Muscle layer of duodenum (tissue), 2 donors: ENCODE measurements around the gene GMDS.
A peak's percentile ranks its signal among the peaks of the same experiment; 100 is the strongest.

Experiments used
- H3K27ac ChIP-seq: one replicate; pipeline ENCODE4 v1.7.0; 2013; ENCODE audit warnings: mild to moderate bottlenecking, low read length
- H3K27me3 ChIP-seq: one replicate; pipeline ENCODE4 v1.7.0; 2013; ENCODE audit warnings: low read depth, mild to moderate bottlenecking, control low read depth, low read length
- H3K36me3 ChIP-seq, 2 donors: one replicate each; pipeline ENCODE4 v1.7.0; 2013; ENCODE audit warnings: low read length in 2 of 2, control low read depth in 1 of 2, mild to moderate bottlenecking in 1 of 2; ENCODE audit not compliant: insufficient read depth in 2 of 2, control insufficient read depth in 1 of 2
- H3K4me1 ChIP-seq, 2 donors: one replicate each; pipeline ENCODE4 v1.7.0; 2013; ENCODE audit warnings: low read length in 2 of 2, mild to moderate bottlenecking in 2 of 2, control low read depth in 1 of 2, moderate library complexity in 1 of 2; ENCODE audit not compliant: insufficient read depth in 2 of 2, control insufficient read depth in 1 of 2
- H3K4me3 ChIP-seq, 2 donors: one replicate each; pipeline ENCODE4 v1.7.0; 2013; ENCODE audit warnings: low read length in 2 of 2, low read depth in 1 of 2, mild to moderate bottlenecking in 1 of 2
- H3K9me3 ChIP-seq, 2 donors: one replicate each; pipeline ENCODE4 v1.7.0; 2013; ENCODE audit warnings: low read length in 2 of 2, control low read depth in 1 of 2, mild to moderate bottlenecking in 1 of 2; ENCODE audit not compliant: control insufficient read depth in 1 of 2
- donor health status: healthy.

GMDS gene

GRCh38 chr6:2126351-2126750 lies 119.1 kb downstream of the GMDS start:
- no peak overlapping the region for H3K4me3 ChIP-seq
- no peaks in the 10 kb centered on the region for H3K4me1 ChIP-seq
- H3K27me3 ChIP-seq: no peaks in the 10 kb centered on the region
- no peak overlapping the region for H3K27ac ChIP-seq
- no peaks in the 10 kb centered on the region for H3K36me3 ChIP-seq
- peaks cover 0 to 3% of the 10 kb centered on the region in 2 donors for H3K9me3 ChIP-seq

- no peaks in the 10 kb centered on the region for H3K36me3 ChIP-seq
- H3K27ac ChIP-seq: no peak overlapping the region
- peaks cover 0 to 3% of the 10 kb centered on the region in 2 donors for H3K9me3 ChIP-seq
- H3K27me3 ChIP-seq: no peaks in the 10 kb centered on the region
- no peaks in the 10 kb centered on the region for H3K4me1 ChIP-seq
- H3K4me3 ChIP-seq: no peak overlapping the region
Measured at GRCh38 chr6:2125158-2125557, 120.2 kb downstream of the GMDS start.

DNA sequence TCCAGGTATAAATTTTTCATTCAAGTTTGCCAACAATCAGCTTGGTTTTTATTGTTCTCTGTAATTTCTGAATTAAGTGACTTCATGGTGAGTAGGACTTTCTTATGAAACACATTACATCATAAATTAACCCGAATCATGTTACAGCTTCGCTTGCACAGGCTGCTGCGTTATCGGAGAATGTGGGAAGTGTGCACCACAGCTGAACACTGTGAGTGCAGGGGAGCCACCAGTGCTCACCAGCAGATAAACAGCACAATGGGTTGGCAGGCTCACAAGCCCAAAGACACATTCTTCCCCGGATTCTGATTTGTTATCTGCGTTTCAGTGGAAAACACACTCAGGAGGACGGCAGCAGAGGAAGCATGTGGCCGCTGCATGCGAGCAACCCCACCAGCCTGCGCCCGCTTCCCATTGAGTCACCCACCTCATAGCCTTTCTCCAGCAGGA lies 121.1 kb downstream of the GMDS start:
- no peaks in the 10 kb centered on the region for H3K4me1 ChIP-seq

GRCh38 chr6:2120912-2121311 lies 124.5 kb downstream of the GMDS start:
- Histone ChIP-seq H3K4me3 (no peak overlapping the region), H3K27ac (no peak overlapping the region), H3K36me3 (no peaks in the 10 kb centered on the region), H3K27me3 (no peaks in the 10 kb centered on the region), H3K4me1 (no peaks in the 10 kb centered on the region), H3K9me3 (peaks cover 0 to 3% of the 10 kb centered on the region in 2 donors)

More for the DNA sequence above, 121.1 kb downstream of the GMDS start:
- Histone ChIP-seq H3K9me3 (peaks cover 0 to 3% of the 10 kb centered on the region in 2 donors), H3K4me3 (no peak overlapping the region), H3K36me3 (no peaks in the 10 kb centered on the region), H3K27me3 (no peaks in the 10 kb centered on the region), H3K27ac (no peak overlapping the region)

DNA sequence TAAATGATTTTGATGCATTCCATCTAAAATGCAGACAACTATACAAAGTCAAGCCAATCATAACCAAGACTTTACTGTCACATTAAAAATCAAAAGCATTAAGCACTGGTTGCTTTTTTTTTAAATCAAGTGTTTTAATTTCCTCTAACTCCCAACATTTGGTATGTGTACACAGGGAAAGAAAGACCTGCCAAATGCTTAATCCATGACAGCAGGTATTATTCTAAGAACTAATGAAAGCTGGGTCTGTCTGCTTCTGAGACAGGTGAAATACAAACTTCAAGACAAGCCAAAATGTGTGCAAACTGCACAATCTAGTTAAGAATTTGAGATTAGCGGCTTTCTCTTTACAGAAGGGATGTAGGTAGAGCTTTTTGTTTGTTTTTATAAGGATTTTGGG lies 126.1 kb downstream of the GMDS start:
- Histone ChIP-seq H3K4me1 (no peaks in the 10 kb centered on the region), H3K9me3 (peaks cover 0 to 3% of the 10 kb centered on the region in 2 donors), H3K36me3 (no peaks in the 10 kb centered on the region)

DNA sequence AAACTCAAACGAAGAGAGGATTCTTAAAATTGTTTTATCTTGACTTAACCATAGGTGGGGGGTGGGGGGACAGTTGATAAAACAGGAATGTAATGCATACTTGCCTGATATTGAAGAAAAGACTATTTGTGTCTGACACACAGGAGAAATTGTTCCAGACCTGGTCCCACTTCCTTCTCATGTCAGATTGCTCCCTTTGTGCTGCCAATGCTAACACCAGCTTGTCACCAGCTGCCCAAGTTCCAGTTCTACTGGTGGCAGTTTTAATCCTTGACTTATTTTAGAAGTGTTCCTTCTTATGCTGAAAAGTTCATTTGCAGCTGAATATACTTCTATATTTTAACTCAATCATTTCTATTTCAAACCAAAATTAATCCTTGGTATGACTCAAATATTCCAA lies 127.3 kb downstream of the GMDS start:
- no peak overlapping the region for H3K27ac ChIP-seq
- H3K9me3 ChIP-seq: peaks cover 0 to 2% of the 10 kb centered on the region in 2 donors
- H3K36me3 ChIP-seq: no peaks in the 10 kb centered on the region
- no peaks in the 10 kb centered on the region for H3K4me1 ChIP-seq
- no peak overlapping the region for H3K4me3 ChIP-seq
- H3K27me3 ChIP-seq: no peaks in the 10 kb centered on the region

More for the DNA sequence above, 126.1 kb downstream of the GMDS start:
- Histone ChIP-seq H3K27me3 (no peaks in the 10 kb centered on the region), H3K4me3 (no peak overlapping the region), H3K27ac (no peak overlapping the region)

DNA sequence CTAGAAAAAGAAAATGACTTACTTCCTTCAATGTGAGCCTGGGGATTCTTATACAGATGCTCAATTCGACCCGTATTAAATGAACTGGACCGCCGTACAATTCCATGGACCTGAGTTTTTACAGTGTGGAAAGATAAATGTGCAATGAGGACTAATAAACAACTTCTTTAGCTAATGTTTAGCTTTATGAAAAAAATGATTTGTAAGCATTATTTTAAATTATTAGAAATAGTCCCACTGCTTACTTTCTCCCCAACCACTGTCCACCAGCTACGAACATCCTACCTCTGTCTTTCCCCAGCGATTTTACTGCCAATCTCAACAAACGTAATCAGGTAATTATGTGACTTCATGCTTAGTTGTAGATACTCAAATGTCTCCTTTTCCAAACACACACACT lies 128.0 kb downstream of the GMDS start:
- Histone ChIP-seq H3K27me3 (no peaks in the 10 kb centered on the region), H3K9me3 (no peaks in the 10 kb centered on the region), H3K4me1 (no peaks in the 10 kb centered on the region), H3K4me3 (no peak overlapping the region), H3K27ac (no peak overlapping the region), H3K36me3 (no peaks in the 10 kb centered on the region)

DNA sequence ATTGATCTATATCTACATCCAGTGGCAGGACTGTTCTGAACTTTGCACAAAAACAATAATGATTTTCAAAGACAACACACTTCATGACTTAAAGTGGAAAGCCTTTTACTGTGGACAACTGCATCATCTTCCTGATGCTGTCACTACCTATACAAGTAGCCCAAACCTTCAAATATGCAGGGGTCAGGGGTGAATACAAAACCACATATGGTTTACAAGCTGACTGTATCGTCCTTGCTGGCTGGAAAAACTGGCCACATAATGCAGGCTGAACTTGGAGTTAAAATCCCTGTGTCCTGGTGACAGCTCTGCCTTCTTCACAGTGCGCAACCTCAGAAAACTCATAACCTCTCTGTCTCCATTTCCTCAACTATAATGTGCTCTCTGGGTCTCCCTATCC lies 128.9 kb downstream of the GMDS start:
- Histone ChIP-seq H3K9me3 (no peaks in the 10 kb centered on the region), H3K27ac (no peak overlapping the region), H3K4me3 (no peak overlapping the region), H3K27me3 (no peaks in the 10 kb centered on the region), H3K36me3 (no peaks in the 10 kb centered on the region), H3K4me1 (no peaks in the 10 kb centered on the region)

GRCh38 chr6:2114100-2114499 lies 131.3 kb downstream of the GMDS start:
- H3K4me3 ChIP-seq: no peak overlapping the region

GRCh38 chr6:2111162-2111677 lies 134.2 kb downstream of the GMDS start:
- H3K4me3 ChIP-seq: no peak overlapping the region

More at GRCh38 chr6:2114100-2114499, 131.3 kb downstream of the GMDS start:
- Histone ChIP-seq H3K4me1 (no peaks in the 10 kb centered on the region), H3K36me3 (no peaks in the 10 kb centered on the region), H3K27me3 (no peaks in the 10 kb centered on the region), H3K27ac (no peak overlapping the region), H3K9me3 (no peaks in the 10 kb centered on the region)

DNA sequence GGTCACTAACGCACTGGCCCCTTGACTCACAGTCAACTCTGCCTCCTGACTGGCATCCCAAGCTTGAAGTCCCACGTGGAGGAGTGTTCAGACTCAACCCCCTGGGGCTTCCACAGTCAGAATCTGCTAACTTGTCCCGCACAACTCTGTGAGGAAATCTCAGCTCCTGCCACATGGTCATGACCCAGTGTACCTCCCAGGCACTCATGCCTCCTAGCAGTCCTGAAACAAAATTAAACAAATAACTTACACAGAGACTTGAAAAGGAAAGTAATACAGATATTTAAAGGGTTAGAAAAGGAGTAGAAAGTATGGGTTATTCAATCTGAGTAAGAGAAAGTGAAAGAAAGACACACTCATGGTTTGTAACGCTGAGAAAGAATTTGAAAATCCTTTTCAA lies 134.9 kb downstream of the GMDS start:
- H3K27ac ChIP-seq: peak overlapping the region; percentile 15
- no peak overlapping the region for H3K4me3 ChIP-seq
- H3K27me3 ChIP-seq: no peaks in the 10 kb centered on the region
- no peaks in the 10 kb centered on the region for H3K9me3 ChIP-seq
- H3K36me3 ChIP-seq: no peaks in the 10 kb centered on the region
- no peaks in the 10 kb centered on the region for H3K4me1 ChIP-seq

More at GRCh38 chr6:2111162-2111677, 134.2 kb downstream of the GMDS start:
- H3K27me3 ChIP-seq: no peaks in the 10 kb centered on the region
- no peaks in the 10 kb centered on the region for H3K36me3 ChIP-seq
- no peak overlapping the region for H3K27ac ChIP-seq
- H3K9me3 ChIP-seq: no peaks in the 10 kb centered on the region
- no peaks in the 10 kb centered on the region for H3K4me1 ChIP-seq

- H3K27ac ChIP-seq: no peak overlapping the region
- no peaks in the 10 kb centered on the region for H3K4me1 ChIP-seq
- no peaks in the 10 kb centered on the region for H3K9me3 ChIP-seq
- H3K36me3 ChIP-seq: no peaks in the 10 kb centered on the region
- H3K27me3 ChIP-seq: no peaks in the 10 kb centered on the region
- H3K4me3 ChIP-seq: no peak overlapping the region
Measured at GRCh38 chr6:2109796-2110195, 135.6 kb downstream of the GMDS start.
